Stimulated activated CD8-positive, alpha-beta memory T cell treated with anti-CD3 and anti-CD28 coated beads, Interleukin-7, amount 100 ng/mL, for 48 hours (primary cell): ENCODE measurements around the gene KRTAP5-4.

Source experiments
- DNase-seq, 2 donors: peaks; one replicate each; pipeline ENCODE4 v3.0.0-alpha.2; 2020; ENCODE audit warnings: low read depth in 1 of 2; ENCODE audit errors: extremely low read depth in 1 of 2

Gene KRTAP5-4

GRCh38 chr11:1574238-1574932 lies 47.6 kb downstream of the KRTAP5-4 start:
- DNase-seq: no peak

- DNase-seq: no peak
Observed at GRCh38 chr11:1573903-1574237, 48.1 kb downstream of the KRTAP5-4 start.

DNA sequence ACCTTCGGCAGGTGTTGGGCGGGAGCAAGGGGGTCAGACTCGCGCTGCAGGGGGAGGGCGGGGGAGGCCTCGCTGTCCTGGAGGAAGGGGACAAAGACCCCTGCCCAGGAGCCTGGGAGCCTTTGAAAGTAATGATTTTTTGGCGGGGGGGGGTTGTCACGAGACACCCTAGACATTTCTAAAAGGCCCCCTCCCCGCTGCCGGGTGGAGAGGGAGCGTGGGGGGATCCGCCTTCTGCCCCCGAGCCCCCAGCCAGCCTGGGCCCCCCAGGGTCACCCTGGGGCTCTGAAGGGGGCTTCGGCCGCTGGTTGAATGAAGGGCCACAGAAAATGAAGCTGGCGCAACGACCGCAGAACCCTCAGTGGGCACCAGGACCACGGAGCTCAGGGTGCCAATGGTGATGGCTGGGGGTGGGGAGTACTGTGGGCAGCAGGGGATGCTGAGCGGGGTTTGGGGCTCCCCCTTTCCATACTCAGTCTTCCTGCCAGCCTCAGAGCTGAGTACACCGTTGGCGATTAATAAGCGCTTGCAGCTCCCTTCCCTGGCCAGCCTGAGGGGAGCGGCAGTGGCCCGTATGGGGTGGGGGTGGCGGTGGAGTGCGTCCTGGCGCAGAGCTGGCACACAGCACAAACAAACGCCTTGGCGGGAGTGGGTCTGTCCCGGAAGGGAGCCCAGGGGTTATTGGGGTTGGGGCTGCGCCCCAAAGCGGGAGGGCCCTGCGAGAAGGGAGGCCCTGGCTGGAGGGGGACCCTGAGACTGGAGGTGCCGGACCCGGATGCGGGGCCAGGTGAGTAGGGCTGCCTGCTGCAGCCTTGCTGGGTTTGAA lies 48.6 kb downstream of the KRTAP5-4 start:
- DNase-seq: no peak

DNA sequence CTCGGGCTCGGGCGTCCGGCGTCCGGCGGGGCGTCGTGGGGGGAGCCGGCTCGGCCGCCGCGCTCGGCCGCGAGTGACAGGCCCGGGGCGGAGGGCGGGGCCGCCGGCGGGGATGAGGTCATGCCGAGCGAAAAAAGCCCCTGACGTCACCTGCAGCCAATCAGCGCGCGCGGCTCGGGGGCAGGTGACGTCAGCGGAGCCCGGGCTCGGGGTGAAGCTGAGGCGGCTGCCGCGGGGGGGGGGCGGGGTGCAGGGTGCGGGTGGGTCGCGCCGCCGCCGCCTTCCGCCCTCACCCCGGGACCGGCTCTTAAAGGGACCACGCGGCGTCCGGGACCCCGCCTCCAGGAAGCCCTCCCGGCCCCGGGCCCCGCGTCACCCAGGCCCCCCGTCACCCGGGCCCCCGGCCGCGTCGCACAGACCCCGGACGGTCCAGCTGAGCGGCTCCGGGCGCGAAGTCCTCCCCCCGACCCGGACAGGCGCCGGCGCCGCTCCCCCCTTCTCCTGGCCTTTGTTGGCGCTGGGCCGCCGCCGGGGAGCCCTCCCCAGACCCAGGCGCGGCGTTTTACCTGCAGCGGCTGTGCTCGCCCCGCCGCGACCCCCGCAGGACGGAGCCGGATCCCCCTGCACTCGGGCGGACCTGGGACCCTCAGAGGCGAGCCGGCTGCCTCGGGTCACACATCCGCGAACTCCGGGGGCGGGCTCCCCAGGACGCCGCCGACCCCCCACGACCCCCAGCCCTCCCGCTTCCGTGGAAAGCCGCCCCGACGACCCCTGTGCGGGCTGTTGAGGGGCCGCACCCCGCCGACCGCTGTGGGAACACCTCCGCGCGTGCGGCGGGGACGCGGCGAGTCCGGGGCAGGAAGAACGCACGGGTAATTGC lies 49.5 kb downstream of the KRTAP5-4 start, which contains the start of gene DUSP8:
TSS of gene DUSP8 (minus strand) at position 75 of the 880 bp plus-strand sequence. CDS start 6,445 bp downstream, outside the sequence.
- DNase-seq: peak; percentile 67 to 79

GRCh38 chr11:1571760-1572196 lies 50.2 kb downstream of the KRTAP5-4 start:
- no peak for DNase-seq
